HUDEP-2 (cell line): ENCODE data around the gene CCDC172.
"Not testable (repeated sequence)": the region's sequence is repeated elsewhere in the genome, so short reads cannot be mapped to it uniquely, and the experiment has no call there.

Source experiments
- DNase-seq, 76 experiments: peaks; one replicate each; lab custom pipeline; 2025; ENCODE audit not compliant: unreplicated experiment in 76 of 76; lab: John Stamatoyannopoulos, UW

The CCDC172 gene

GRCh38 chr10:116331815-116332214 is 7.6 kb downstream of the CCDC172 start:
- DNase-seq: no peak

GRCh38 chr10:116336866-116337265 is 12.6 kb downstream of the CCDC172 start:
- no peak for DNase-seq

- DNase-seq: no peak
Observed at GRCh38 chr10:116352125-116352524, 27.9 kb downstream of the CCDC172 start.

GRCh38 chr10:116353817-116354216 is 29.6 kb downstream of the CCDC172 start:
- no peak for DNase-seq

- no peak for DNase-seq
Observed at GRCh38 chr10:116355341-116355740, 31.1 kb downstream of the CCDC172 start.

- no peak for DNase-seq
Observed at GRCh38 chr10:116356833-116357232, 32.6 kb downstream of the CCDC172 start.

- DNase-seq: no peak
Observed at GRCh38 chr10:116364868-116365267, 40.6 kb downstream of the CCDC172 start.

GRCh38 chr10:116371737-116372136 is 47.5 kb downstream of the CCDC172 start:
- no peak for DNase-seq

GRCh38 chr10:116382290-116382689 is 58.0 kb downstream of the CCDC172 start:
- DNase-seq: no peak

- no peak for DNase-seq
Observed at GRCh38 chr10:116385311-116385710, 61.1 kb downstream of the CCDC172 start.

- peak in 6 of 76 experiments; percentile 0 to 7 (median 2) for DNase-seq
Observed at GRCh38 chr10:116385994-116386809, 62.0 kb downstream of the CCDC172 start.

GRCh38 chr10:116393246-116393831 is 69.1 kb downstream of the CCDC172 start:
- not testable (repeated sequence) for DNase-seq

- DNase-seq: peak in 1 of 76 experiments; percentile 1
Observed at GRCh38 chr10:116395223-116395985, 71.2 kb downstream of the CCDC172 start.

GRCh38 chr10:116398224-116398623 is 74.0 kb downstream of the CCDC172 start:
- DNase-seq: no peak

GRCh38 chr10:116402858-116403257 is 78.6 kb downstream of the CCDC172 start:
- DNase-seq: no peak

- no peak for DNase-seq
Observed at GRCh38 chr10:116403740-116404250, 79.5 kb downstream of the CCDC172 start.

- DNase-seq: no peak
Observed at GRCh38 chr10:116408719-116409118, 84.5 kb downstream of the CCDC172 start.

GRCh38 chr10:116410351-116410750 is 86.1 kb downstream of the CCDC172 start:
- DNase-seq: no peak

- no peak for DNase-seq
Observed at GRCh38 chr10:116417821-116418220, 93.6 kb downstream of the CCDC172 start.

- no peak for DNase-seq
Observed at GRCh38 chr10:116418389-116418788, 94.1 kb downstream of the CCDC172 start.

GRCh38 chr10:116421815-116422214 is 97.6 kb downstream of the CCDC172 start:
- DNase-seq: no peak
